ENCODE data around the gene NSG2.

GRCh38 chr5:174154559-174154958, 109.1 kb downstream of the NSG2 start:
- TF ChIP-seq CTCF (IDR thresholded peaks at IDR 0.05) (no peak), POLR2AphosphoS5 (IDR thresholded peaks at IDR 0.05) (no peak), POLR2A (IDR thresholded peaks at IDR 0.05) (no peak)

Data from stomach (tissue), 4 donors.